Caco-2 (cell line): ENCODE results near the gene ATP1A1. TPM values are rescaled to one million over a fixed set of nuclear protein-coding genes. Genes with fewer than 3 reads are reported as not detected.
A peak's percentile ranks its signal among the peaks of the same experiment; 100 is the strongest.

Source experiments
- BruUV-seq: library from RNA; stranded (reverse); fragments of 400-500 nt; replicated peaks from 2 replicates; lab custom pipeline; 2021; lab: Mats Ljungman, UMichigan
- CTCF ChIA-PET: fragments of 300-600 bp; sonication (Branson Sonifier 250); formaldehyde crosslinking; loops from one replicate; lab custom pipeline; 2022; ENCODE audit warnings: antibody characterized with exemption; lab: Charles Lee
- POLR2A ChIA-PET: fragments of 300-600 bp; sonication (Branson Sonifier 250); formaldehyde crosslinking; loops from one replicate; lab custom pipeline; 2022; ENCODE audit warnings: antibody characterized with exemption; lab: Charles Lee
- DNase-seq, 2 experiments: peaks; one replicate each; pipeline versions ENCODE4 v3.0.0 to v3.0.0-alpha.2; 2020 to 2022
- H3K27me3 ChIP-seq: replicated peaks from 2 replicates; pipeline ENCODE4 v1.6.0; 2011; ENCODE audit warnings: low read length; ENCODE audit not compliant: control insufficient read depth, insufficient read depth
- H3K36me3 ChIP-seq: 2 replicates; pipeline ENCODE4 v1.5.1; 2011; ENCODE audit warnings: low read length; ENCODE audit not compliant: control insufficient read depth, insufficient read depth
- H3K4me1 ChIP-seq: fragments of 250-450 bp; sonication (Bioruptor Pico); 2 replicates; pipeline ENCODE4 v1.5.1; 2020; ENCODE audit warnings: mild to moderate bottlenecking
- H3K4me3 ChIP-seq: 2 replicates; pipeline ENCODE4 v1.5.1; 2011; ENCODE audit warnings: low read depth, mild to moderate bottlenecking, control low read depth, low read length
- H3K9me3 ChIP-seq: fragments of 250-450 bp; sonication (Bioruptor Pico); 2 replicates; pipeline ENCODE4 v1.5.1; 2020; ENCODE audit warnings: mild to moderate bottlenecking, moderate library complexity
- H3K27ac Mint-ChIP-seq: one replicate; pipeline ENCODE4 v1.8.0; 2022; ENCODE audit warnings: mixed read lengths; ENCODE audit not compliant: unreplicated experiment
- H3K27me3 Mint-ChIP-seq: one replicate; pipeline ENCODE4 v1.8.0; 2022; ENCODE audit warnings: mixed read lengths; ENCODE audit not compliant: insufficient read depth, unreplicated experiment
- H3K36me3 Mint-ChIP-seq: one replicate; pipeline ENCODE4 v1.8.0; 2022; ENCODE audit warnings: mild to moderate bottlenecking, mixed read lengths; ENCODE audit not compliant: insufficient read depth, unreplicated experiment
- H3K4me1 Mint-ChIP-seq: one replicate; pipeline ENCODE4 v1.8.0; 2022; ENCODE audit warnings: low read depth, mixed read lengths; ENCODE audit not compliant: unreplicated experiment
- H3K4me3 Mint-ChIP-seq: one replicate; pipeline ENCODE4 v1.8.0; 2022; ENCODE audit warnings: mild to moderate bottlenecking, moderate library complexity, mixed read lengths; ENCODE audit not compliant: unreplicated experiment
- H3K9me3 Mint-ChIP-seq: one replicate; pipeline ENCODE4 v1.8.0; 2022; ENCODE audit warnings: mixed read lengths; ENCODE audit not compliant: unreplicated experiment
- intact Hi-C: fragments of 100-400 bp; cut with micrococcal nuclease; formaldehyde crosslinking; loops from one replicate; pipeline ENCODE4 v1.10.0; 2022; ENCODE audit not compliant: unreplicated experiment
- total RNA-seq: library from RNA; stranded (reverse); gene quantifications from 2 replicates; pipeline ENCODE4 v1.2.3, GENCODE V29; 2022
- TF ChIP-seq, protein P1 (sequence below), 2 experiments: fragments of 200-600 bp in 1 of 2; IDR thresholded peaks; 1 replicate in 1 of 2; 2 replicates in 1 of 2; pipeline versions ENCODE4 v1.5.1 to v1.8.0; 2011 to 2022; ENCODE audit warnings: antibody characterized with exemption in 1 of 2, control low read depth in 1 of 2, inconsistent platforms in 1 of 2, low read depth in 1 of 2, low read length in 1 of 2, mild to moderate bottlenecking in 1 of 2, moderate library complexity in 1 of 2; ENCODE audit not compliant: insufficient read depth in 1 of 2, severe bottlenecking in 1 of 2, unreplicated experiment in 1 of 2

Gene ATP1A1
- total RNA-seq, 1 experiment from 2014 or later, result 508 TPM

GRCh38 chr1:116377541-116378529, 4.8 kb downstream of the ATP1A1 start:
- TF ChIP-seq, protein P1, sequence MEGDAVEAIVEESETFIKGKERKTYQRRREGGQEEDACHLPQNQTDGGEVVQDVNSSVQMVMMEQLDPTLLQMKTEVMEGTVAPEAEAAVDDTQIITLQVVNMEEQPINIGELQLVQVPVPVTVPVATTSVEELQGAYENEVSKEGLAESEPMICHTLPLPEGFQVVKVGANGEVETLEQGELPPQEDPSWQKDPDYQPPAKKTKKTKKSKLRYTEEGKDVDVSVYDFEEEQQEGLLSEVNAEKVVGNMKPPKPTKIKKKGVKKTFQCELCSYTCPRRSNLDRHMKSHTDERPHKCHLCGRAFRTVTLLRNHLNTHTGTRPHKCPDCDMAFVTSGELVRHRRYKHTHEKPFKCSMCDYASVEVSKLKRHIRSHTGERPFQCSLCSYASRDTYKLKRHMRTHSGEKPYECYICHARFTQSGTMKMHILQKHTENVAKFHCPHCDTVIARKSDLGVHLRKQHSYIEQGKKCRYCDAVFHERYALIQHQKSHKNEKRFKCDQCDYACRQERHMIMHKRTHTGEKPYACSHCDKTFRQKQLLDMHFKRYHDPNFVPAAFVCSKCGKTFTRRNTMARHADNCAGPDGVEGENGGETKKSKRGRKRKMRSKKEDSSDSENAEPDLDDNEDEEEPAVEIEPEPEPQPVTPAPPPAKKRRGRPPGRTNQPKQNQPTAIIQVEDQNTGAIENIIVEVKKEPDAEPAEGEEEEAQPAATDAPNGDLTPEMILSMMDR (IDR thresholded peaks at IDR 0.05; ENCODE audit: insufficient read depth in 1 of 2, low read depth in 1 of 2, low read length in 1 of 2, severe bottlenecking in 1 of 2, unreplicated experiment in 1 of 2), result no peak

DNA sequence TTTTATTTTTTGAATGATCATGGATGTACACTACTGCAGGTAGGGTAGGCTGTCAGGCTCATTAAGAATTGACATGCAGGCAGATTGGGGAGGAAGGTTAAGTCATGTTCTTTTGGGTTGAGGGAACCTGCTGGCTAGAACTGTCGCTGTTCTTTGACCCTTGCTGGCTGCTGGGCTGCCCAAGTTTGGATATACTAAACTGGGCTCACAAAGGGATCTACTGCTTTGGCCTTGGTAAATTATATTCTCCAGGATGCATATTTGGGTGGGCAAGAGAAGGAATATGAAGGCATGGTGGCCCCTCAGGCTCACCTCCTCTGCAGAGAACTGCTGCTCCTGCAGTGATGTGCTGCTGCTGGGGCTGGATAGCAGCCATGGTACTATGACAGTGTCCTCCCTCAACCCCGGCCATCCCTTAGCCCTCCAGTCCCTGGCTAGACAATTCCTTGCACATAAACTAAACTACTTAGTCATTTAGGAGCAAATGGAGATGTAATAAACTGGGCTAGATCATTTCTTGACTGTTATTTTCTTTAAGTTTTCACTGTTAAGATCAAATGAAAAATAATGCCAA, 6.1 kb downstream of the ATP1A1 start:
- no peak overlapping the region for H3K4me3 ChIP-seq
- no peaks in the 10 kb centered on the region for H3K27me3 ChIP-seq
- DNase-seq, result no peak
- Mint-ChIP-seq H3K36me3 (peaks cover 40% of the 10 kb centered on the region), H3K4me1 (peaks cover 48% of the 10 kb centered on the region), H3K27me3 (no peaks in the 10 kb centered on the region), H3K4me3 (no peak overlapping the region), H3K9me3 (no peaks in the 10 kb centered on the region), H3K27ac (no peak overlapping the region)
- no peaks in the 10 kb centered on the region for H3K36me3 ChIP-seq
- peaks cover 75% of the 10 kb centered on the region for H3K4me1 ChIP-seq
- BruUV-seq, result no TSS peak
- TF ChIP-seq, protein P1 (IDR thresholded peaks at IDR 0.05; ENCODE audit: insufficient read depth in 1 of 2, low read depth in 1 of 2, low read length in 1 of 2, severe bottlenecking in 1 of 2, unreplicated experiment in 1 of 2), result no peak
- intact Hi-C loops, result loop anchor here (5.0 kb wide), 1 partner anchor 98 kb away; no protein-coding TSS in a partner anchor
- POLR2A ChIA-PET, result no interaction called here
- no peaks in the 10 kb centered on the region for H3K9me3 ChIP-seq
- CTCF ChIA-PET, result no interaction called here

More at GRCh38 chr1:116377541-116378529, 4.8 kb downstream of the ATP1A1 start:
- H3K27me3 ChIP-seq, result no peaks in the 10 kb centered on the region
- intact Hi-C loops, result loop anchor here (5.0 kb wide), 1 partner anchor 99 kb away; no protein-coding TSS in a partner anchor
- H3K36me3 Mint-ChIP-seq, result peaks cover 51% of the 10 kb centered on the region
- H3K4me1 Mint-ChIP-seq, result peaks cover 40% of the 10 kb centered on the region
- peak overlapping the region; percentile 27 for H3K4me3 Mint-ChIP-seq
- H3K27ac Mint-ChIP-seq, result peak overlapping the region; percentile 63
- no peak overlapping the region for H3K4me3 ChIP-seq
- no peaks in the 10 kb centered on the region for H3K9me3 Mint-ChIP-seq
- H3K27me3 Mint-ChIP-seq, result no peaks in the 10 kb centered on the region
- H3K36me3 ChIP-seq, result no peaks in the 10 kb centered on the region
- H3K9me3 ChIP-seq, result no peaks in the 10 kb centered on the region
- no TSS peak for BruUV-seq
- no peak for DNase-seq
- H3K4me1 ChIP-seq, result peaks cover 62% of the 10 kb centered on the region
- ChIA-PET POLR2A (no interaction called here), CTCF (no interaction called here)

DNA sequence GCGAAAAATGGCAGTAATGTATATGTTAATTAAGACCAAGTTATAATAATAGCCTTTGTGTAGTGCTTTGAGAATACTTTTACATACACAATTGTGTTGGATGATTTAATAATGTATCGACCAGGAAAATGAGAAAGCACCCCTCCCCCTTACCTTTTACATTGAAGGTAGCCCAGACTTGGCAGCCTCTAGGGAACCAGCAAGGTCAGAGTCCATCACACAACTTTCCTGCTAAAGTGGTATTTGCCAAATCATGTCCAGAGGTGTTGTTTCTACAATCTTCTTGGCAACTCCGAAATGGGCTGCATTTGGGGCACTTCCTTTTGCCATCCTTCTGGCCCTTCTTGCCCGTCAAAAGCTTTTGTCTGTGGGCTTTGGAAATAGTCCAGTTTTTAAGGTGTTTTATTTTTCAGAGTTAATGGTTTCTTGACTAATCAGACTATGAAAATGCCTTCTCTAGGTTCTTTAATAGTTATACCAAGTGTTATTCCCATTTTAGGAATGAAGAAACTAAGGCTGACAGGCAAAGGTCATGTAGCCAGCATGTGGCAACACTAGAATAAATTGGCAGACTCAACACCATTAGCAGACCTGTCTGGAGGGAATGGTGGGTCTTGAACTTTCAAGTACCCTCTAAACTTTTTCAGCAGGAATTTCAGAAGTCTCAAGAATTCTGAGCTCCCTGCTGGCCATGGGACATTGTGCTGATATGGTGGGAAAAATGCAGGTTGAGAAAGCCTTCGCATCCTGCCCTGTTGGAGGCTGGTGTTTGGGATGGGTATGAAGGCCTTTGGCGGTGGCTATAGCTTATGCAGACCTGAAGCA, 6.8 kb downstream of the ATP1A1 start:
- Mint-ChIP-seq H3K4me1 (peaks cover 48% of the 10 kb centered on the region), H3K27me3 (no peaks in the 10 kb centered on the region), H3K4me3 (no peak overlapping the region), H3K9me3 (no peaks in the 10 kb centered on the region), H3K27ac (no peak overlapping the region), H3K36me3 (peaks cover 36% of the 10 kb centered on the region)
- no peaks in the 10 kb centered on the region for H3K9me3 ChIP-seq
- H3K27me3 ChIP-seq, result no peaks in the 10 kb centered on the region
- ChIA-PET POLR2A (no interaction called here), CTCF (no interaction called here)
- no peak overlapping the region for H3K4me3 ChIP-seq
- BruUV-seq, result no TSS peak
- peaks cover 76% of the 10 kb centered on the region for H3K4me1 ChIP-seq
- TF ChIP-seq, protein P1 (IDR thresholded peaks at IDR 0.05; ENCODE audit: insufficient read depth in 1 of 2, low read depth in 1 of 2, low read length in 1 of 2, severe bottlenecking in 1 of 2, unreplicated experiment in 1 of 2), result no peak
- intact Hi-C loops, result loop anchor here (5.0 kb wide), 1 partner anchor 97 kb away; no protein-coding TSS in a partner anchor
- no peaks in the 10 kb centered on the region for H3K36me3 ChIP-seq
- no peak for DNase-seq
